Measurements from ENCODE around the gene DIO1.
A peak's percentile ranks its signal among the peaks of the same experiment; 100 is the strongest.

Gene DIO1

GRCh38 chr1:53949023-53949990 is 55.3 kb downstream of the DIO1 start:
- TF ChIP-seq CTCF (conservative IDR thresholded peaks at IDR 0.05; ENCODE audit: low read depth): peak; percentile 31; the same call in 1 of the 2 replicates
- ChIA-PET POLR2A (ENCODE audit: low non-redundant PET) (no interaction called here), CTCF (interaction anchor here (0.6 to 0.9 kb wide), 4 partner anchors 10 to 1579 kb away, joined by 3 to 5 read pairs (median 4); no protein-coding TSS in a partner anchor)
- DNase-seq (ENCODE audit: low spot score): peak; percentile 38
- H3K27ac ChIP-seq: no peak overlapping the region

- TF ChIP-seq CTCF (conservative IDR thresholded peaks at IDR 0.05; ENCODE audit: low read depth): no peak
- peak overlapping the region; percentile 34 for H3K27ac ChIP-seq
- ChIA-PET POLR2A (ENCODE audit: low non-redundant PET) (no interaction called here), CTCF (no interaction called here)
- DNase-seq (ENCODE audit: low spot score): no peak
These were observed 57.7 kb downstream of the DIO1 start for GRCh38 chr1:53951697-53952096.

- DNase-seq (ENCODE audit: low spot score): no peak
- peak overlapping the region; percentile 35; the same call in 1 of the 2 replicates for H3K27ac ChIP-seq
- TF ChIP-seq CTCF (conservative IDR thresholded peaks at IDR 0.05; ENCODE audit: low read depth): no peak
- ChIA-PET POLR2A (ENCODE audit: low non-redundant PET) (no interaction called here), CTCF (interaction anchor here (1.0 kb wide), 1 partner anchor 76 kb away, joined by 4 read pairs; no protein-coding TSS in a partner anchor)
These were observed 60.1 kb downstream of the DIO1 start for GRCh38 chr1:53954128-53954527.

GRCh38 chr1:53956308-53957168 is 62.6 kb downstream of the DIO1 start:
- peak; percentile 21 for DNase-seq (ENCODE audit: low spot score)
- TF ChIP-seq CTCF (conservative IDR thresholded peaks at IDR 0.05; ENCODE audit: low read depth): no peak
- ChIA-PET POLR2A (ENCODE audit: low non-redundant PET) (no interaction called here), CTCF (interaction anchor here (0.6 kb wide), 1 partner anchor 89 kb away, joined by 3 read pairs; no protein-coding TSS in a partner anchor)
- peak overlapping the region; percentile 55; the same call in 1 of the 2 replicates for H3K27ac ChIP-seq

GRCh38 chr1:53957194-53957818 is 63.3 kb downstream of the DIO1 start:
- peak; percentile 85 for DNase-seq (ENCODE audit: low spot score)
- H3K27ac ChIP-seq: peak overlapping the region; percentile 55; the same call in 1 of the 2 replicates
- ChIA-PET POLR2A (ENCODE audit: low non-redundant PET) (no interaction called here), CTCF (interaction anchor here (0.6 kb wide), 1 partner anchor 16 kb away, joined by 4 read pairs; no protein-coding TSS in a partner anchor)
- TF ChIP-seq CTCF (conservative IDR thresholded peaks at IDR 0.05; ENCODE audit: low read depth): no peak

Measured in RWPE1 (cell line).